ENCODE data around the gene ATF5.

GRCh38 chr19:49881186-49881585, 47.8 kb upstream of the ATF5 start:
- TF ChIP-seq CTCF (IDR thresholded peaks at IDR 0.05; ENCODE audit: low read depth, low read length) = no peak
- TF ChIP-seq EZH2phosphoT487 (IDR thresholded peaks at IDR 0.05; ENCODE audit: low read depth) = no peak

Measured in OCI-LY3 (cell line).